SK-N-MC (cell line): ENCODE data around the gene NCBP2L.

Experiments
- DNase-seq: peaks from one replicate; pipeline ENCODE4 v3.0.0-alpha.2; 2011; ENCODE audit warnings: low read depth, low spot score
- H3K27ac ChIP-seq: fragments of 200-600 bp; sonication (generic); 2 replicates; pipeline ENCODE4 v1.5.1; 2016; ENCODE audit warnings: mixed run types
- H3K36me3 ChIP-seq: fragments of 200-600 bp; sonication (generic); 2 replicates; pipeline ENCODE4 v1.6.1; 2017; ENCODE audit warnings: antibody characterized with exemption, low read length, mixed read lengths; ENCODE audit not compliant: insufficient read depth
- H3K4me3 ChIP-seq: fragments of 200-600 bp; sonication (generic); 2 replicates; pipeline ENCODE4 v1.5.1; 2016
- H3K9ac ChIP-seq: fragments of 200-600 bp; sonication (generic); 2 replicates; pipeline ENCODE4 v1.8.0; 2017; ENCODE audit warnings: mixed run types, mixed read lengths; ENCODE audit not compliant: insufficient read length
- H3K9me3 ChIP-seq: fragments of 200-600 bp; sonication (generic); 2 replicates; pipeline ENCODE4 v1.6.1; 2017; ENCODE audit warnings: low read depth, mild to moderate bottlenecking, antibody characterized with exemption, low read length, moderate library complexity, mixed read lengths
- EZH2 ChIP-seq: fragments of 200-600 bp; sonication (generic); IDR thresholded peaks from one replicate; pipeline ENCODE4 v1.6.1; 2017; ENCODE audit warnings: antibody characterized with exemption
- FOXP2 ChIP-seq: optimal IDR thresholded peaks from 2 replicates; pipeline ENCODE3; 2011; ENCODE audit warnings: mild to moderate bottlenecking, moderate library complexity; ENCODE audit not compliant: insufficient read depth; ENCODE audit errors: extremely low read length, control extremely low read depth
- POLR2AphosphoS5 ChIP-seq: IDR thresholded peaks from 2 replicates; pipeline ENCODE4 v1.6.1; 2012; ENCODE audit warnings: mild to moderate bottlenecking, low read depth, low read length, borderline replicate concordance

The NCBP2L gene

GRCh38 chrX:107748506-107748905 lies 29.0 kb upstream of the NCBP2L start:
- H3K4me3 ChIP-seq = no peak overlapping the region
- H3K9ac ChIP-seq = no peak overlapping the region
- DNase-seq = no peak
- H3K36me3 ChIP-seq = no peaks in the 10 kb centered on the region
- no peak for TF ChIP-seq FOXP2
- TF ChIP-seq EZH2 = no peak
- TF ChIP-seq POLR2AphosphoS5 = no peak
- no peaks in the 10 kb centered on the region for H3K9me3 ChIP-seq
- H3K27ac ChIP-seq = no peak overlapping the region

- Histone ChIP-seq H3K9ac (no peak overlapping the region), H3K27ac (no peak overlapping the region), H3K4me3 (no peak overlapping the region), H3K9me3 (no peaks in the 10 kb centered on the region), H3K36me3 (no peaks in the 10 kb centered on the region)
- TF ChIP-seq FOXP2 (no peak), EZH2 (no peak), POLR2AphosphoS5 (no peak)
- DNase-seq = no peak
Observed at GRCh38 chrX:107750263-107750662, 27.3 kb upstream of the NCBP2L start.

GRCh38 chrX:107750861-107751445 lies 26.6 kb upstream of the NCBP2L start:
- TF ChIP-seq POLR2AphosphoS5 (no peak), FOXP2 (no peak), EZH2 (no peak)
- H3K9ac ChIP-seq = no peak overlapping the region
- DNase-seq = no peak
- no peaks in the 10 kb centered on the region for H3K9me3 ChIP-seq
- no peak overlapping the region for H3K27ac ChIP-seq
- H3K4me3 ChIP-seq = no peak overlapping the region
- H3K36me3 ChIP-seq = no peaks in the 10 kb centered on the region

GRCh38 chrX:107752043-107752442 lies 25.5 kb upstream of the NCBP2L start:
- no peak for TF ChIP-seq EZH2
- no peak for TF ChIP-seq POLR2AphosphoS5
- TF ChIP-seq FOXP2 = no peak
- no peaks in the 10 kb centered on the region for H3K36me3 ChIP-seq
- no peak overlapping the region for H3K27ac ChIP-seq
- no peak overlapping the region for H3K9ac ChIP-seq
- no peaks in the 10 kb centered on the region for H3K9me3 ChIP-seq
- DNase-seq = no peak
- H3K4me3 ChIP-seq = no peak overlapping the region

GRCh38 chrX:107752714-107753113 lies 24.8 kb upstream of the NCBP2L start:
- Histone ChIP-seq H3K4me3 (no peak overlapping the region), H3K9me3 (no peaks in the 10 kb centered on the region), H3K27ac (no peak overlapping the region), H3K9ac (no peak overlapping the region), H3K36me3 (no peaks in the 10 kb centered on the region)
- TF ChIP-seq EZH2 (no peak), POLR2AphosphoS5 (no peak), FOXP2 (no peak)
- DNase-seq = no peak

GRCh38 chrX:107753187-107753586 lies 24.3 kb upstream of the NCBP2L start:
- Histone ChIP-seq H3K36me3 (no peaks in the 10 kb centered on the region), H3K9me3 (no peaks in the 10 kb centered on the region), H3K4me3 (no peak overlapping the region), H3K9ac (no peak overlapping the region), H3K27ac (no peak overlapping the region)
- no peak for TF ChIP-seq FOXP2
- no peak for TF ChIP-seq EZH2
- no peak for TF ChIP-seq POLR2AphosphoS5
- no peak for DNase-seq

GRCh38 chrX:107755721-107756120 lies 21.8 kb upstream of the NCBP2L start:
- TF ChIP-seq FOXP2 = no peak
- TF ChIP-seq POLR2AphosphoS5 = no peak
- TF ChIP-seq EZH2 = no peak
- Histone ChIP-seq H3K36me3 (no peaks in the 10 kb centered on the region), H3K27ac (no peak overlapping the region), H3K4me3 (no peak overlapping the region), H3K9me3 (no peaks in the 10 kb centered on the region), H3K9ac (no peak overlapping the region)
- DNase-seq = no peak

- TF ChIP-seq EZH2 (no peak), FOXP2 (no peak), POLR2AphosphoS5 (no peak)
- Histone ChIP-seq H3K27ac (no peak overlapping the region), H3K9me3 (no peaks in the 10 kb centered on the region), H3K4me3 (no peak overlapping the region), H3K9ac (no peak overlapping the region), H3K36me3 (no peaks in the 10 kb centered on the region)
- DNase-seq = no peak
Observed at GRCh38 chrX:107758231-107758766, 19.2 kb upstream of the NCBP2L start.

- no peak for DNase-seq
- H3K36me3 ChIP-seq = no peaks in the 10 kb centered on the region
- no peak overlapping the region for H3K4me3 ChIP-seq
- H3K9me3 ChIP-seq = no peaks in the 10 kb centered on the region
- TF ChIP-seq FOXP2 (no peak), POLR2AphosphoS5 (no peak)
- H3K9ac ChIP-seq = no peak overlapping the region
- no peak overlapping the region for H3K27ac ChIP-seq
Observed at GRCh38 chrX:107760304-107761077, 17.0 kb upstream of the NCBP2L start.
